CD4-positive, alpha-beta T cell (primary cell): ENCODE data around the gene TMEM235. TPM values are rescaled to one million over a fixed set of nuclear protein-coding genes. Genes with fewer than 3 reads are reported as not detected.

Experiments used
- ATAC-seq: fragments of 200-7000 bp; cut with Tn5 transposase; one replicate; pipeline ENCODE4 v1.10.0; 2022; ENCODE audit warnings: mild to moderate bottlenecking; ENCODE audit not compliant: poor library complexity
- CTCF ChIA-PET: fragments of 350-600 bp; sonication (Branson Sonifier 250); formaldehyde crosslinking; loops from one replicate; lab custom pipeline; 2021; ENCODE audit warnings: antibody characterized with exemption, inconsistent platforms; lab: Charles Lee
- POLR2A ChIA-PET: fragments of 350-600 bp; sonication (Branson Sonifier 250); formaldehyde crosslinking; loops from one replicate; lab custom pipeline; 2021; ENCODE audit warnings: antibody characterized with exemption, inconsistent platforms; lab: Charles Lee
- DNase-seq, 14 experiments: peaks; one replicate each; pipeline ENCODE4 v3.0.0-alpha.2; 2013 to 2020; ENCODE audit warnings: mixed read lengths in 2 of 14
- H3K27ac ChIP-seq, 2 donors: one replicate each; pipeline versions ENCODE4 v1.5.1 to v1.7.0; 2013; ENCODE audit warnings: low read length in 2 of 2, low read depth in 1 of 2, mild to moderate bottlenecking in 1 of 2
- H3K27me3 ChIP-seq, 2 experiments: 1 replicate in 1 of 2; 2 replicates in 1 of 2; pipeline versions ENCODE4 v1.6.1 to v1.7.0; 2013; ENCODE audit warnings: low read length in 2 of 2, control low read depth in 1 of 2, mild to moderate bottlenecking in 1 of 2, moderate library complexity in 1 of 2; ENCODE audit not compliant: insufficient read depth in 2 of 2, control insufficient read depth in 1 of 2
- H3K36me3 ChIP-seq: one replicate; pipeline ENCODE4 v1.6.1; 2013; ENCODE audit warnings: low read length, control low read depth; ENCODE audit not compliant: insufficient read depth
- H3K4me1 ChIP-seq: one replicate; pipeline ENCODE4 v1.6.1; 2013; ENCODE audit warnings: low read length, control low read depth; ENCODE audit not compliant: insufficient read depth
- H3K4me3 ChIP-seq: one replicate; pipeline ENCODE4 v1.5.1; 2013; ENCODE audit warnings: mild to moderate bottlenecking, low read length, moderate library complexity
- H3K9me3 ChIP-seq, 2 experiments: 1 replicate in 1 of 2; 2 replicates in 1 of 2; pipeline versions ENCODE4 v1.6.1 to v1.7.0; 2013; ENCODE audit warnings: low read length in 2 of 2, mild to moderate bottlenecking in 2 of 2, control low read depth in 1 of 2, moderate library complexity in 1 of 2; ENCODE audit not compliant: control insufficient read depth in 1 of 2, insufficient read depth in 1 of 2
- H3K27ac Mint-ChIP-seq: one replicate; pipeline ENCODE4 v1.8.0; 2020; ENCODE audit warnings: mixed read lengths
- H3K27me3 Mint-ChIP-seq: one replicate; pipeline ENCODE4 v1.8.0; 2021; ENCODE audit warnings: mixed read lengths
- H3K36me3 Mint-ChIP-seq: one replicate; pipeline ENCODE4 v1.8.0; 2021; ENCODE audit warnings: low read depth, mixed read lengths
- H3K4me1 Mint-ChIP-seq: one replicate; pipeline ENCODE4 v1.8.0; 2021; ENCODE audit warnings: low read depth, mixed read lengths
- H3K4me3 Mint-ChIP-seq: one replicate; pipeline ENCODE4 v1.8.0; 2020; ENCODE audit warnings: mild to moderate bottlenecking, mixed read lengths
- H3K9me3 Mint-ChIP-seq: one replicate; pipeline ENCODE4 v1.8.0; 2020; ENCODE audit warnings: mixed read lengths
- CTCF ChIP-seq: fragments of 200-600 bp; IDR thresholded peaks from one replicate; pipeline ENCODE4 v1.8.0; 2022; ENCODE audit warnings: antibody characterized with exemption, mild to moderate bottlenecking
- intact Hi-C, 2 experiments: fragments of 100-400 bp; cut with DNase I in 1 of 2; cut with micrococcal nuclease in 1 of 2; formaldehyde crosslinking; loops; one replicate each; pipeline versions ENCODE4 v1.15.1 to v1.9.0; 2023 to 2025; cut with DNase I, micrococcal nuclease
- total RNA-seq, 174 experiments: library from RNA in 2 of 174; stranded (reverse) in 2 of 174; gene quantifications; one replicate each; pipeline ENCODE4 v1.2.3 and lab custom pipeline; 2021 to 2026

Gene TMEM235
- total RNA-seq, 2 experiments from 2014 or later: not detected

- no peaks in the 10 kb centered on the region for H3K36me3 Mint-ChIP-seq
- intact Hi-C loops: no loop called here
- no peak overlapping the region for H3K27ac ChIP-seq
- DNase-seq (no peak), ATAC-seq (no peak)
- H3K9me3 ChIP-seq: no peaks in the 10 kb centered on the region
- ChIA-PET POLR2A (interaction anchor here (3.0 kb wide), 1 partner anchor 9 kb away, joined by 15 read pairs; no protein-coding TSS in a partner anchor), CTCF (no interaction called here)
- no peaks in the 10 kb centered on the region for H3K27me3 ChIP-seq
- no peaks in the 10 kb centered on the region for H3K27me3 Mint-ChIP-seq
- H3K4me3 ChIP-seq: no peak overlapping the region
- no peak overlapping the region for H3K4me3 Mint-ChIP-seq
- H3K4me1 Mint-ChIP-seq: peaks cover 46% of the 10 kb centered on the region
- H3K9me3 Mint-ChIP-seq: no peaks in the 10 kb centered on the region
- no peaks in the 10 kb centered on the region for H3K36me3 ChIP-seq
- H3K4me1 ChIP-seq: peaks cover 48% of the 10 kb centered on the region
- no peak overlapping the region for H3K27ac Mint-ChIP-seq
- TF ChIP-seq CTCF: no peak
Observed at GRCh38 chr17:78268191-78268874, 36.9 kb downstream of the TMEM235 start.

GRCh38 chr17:78268951-78269905 is 37.8 kb downstream of the TMEM235 start:
- peaks cover 42% of the 10 kb centered on the region for H3K4me1 Mint-ChIP-seq
- Histone ChIP-seq H3K9me3 (no peaks in the 10 kb centered on the region), H3K36me3 (no peaks in the 10 kb centered on the region), H3K4me1 (peaks cover 41% of the 10 kb centered on the region), H3K4me3 (no peak overlapping the region), H3K27me3 (no peaks in the 10 kb centered on the region), H3K27ac (no peak overlapping the region)
- ChIA-PET POLR2A (interaction anchor here (0.8 to 3.0 kb wide), 2 partner anchors 10 to 17 kb away, joined by 3 to 15 read pairs; no protein-coding TSS in a partner anchor), CTCF (interaction anchor here (1.0 kb wide), 1 partner anchor 18 kb away, joined by 3 read pairs; no protein-coding TSS in a partner anchor)
- ATAC-seq: no peak
- peak in 1 of 14 experiments; percentile 22 for DNase-seq
- TF ChIP-seq CTCF: no peak
- intact Hi-C loops: no loop called here
- H3K36me3 Mint-ChIP-seq: no peaks in the 10 kb centered on the region
- H3K4me3 Mint-ChIP-seq: no peak overlapping the region
- H3K9me3 Mint-ChIP-seq: no peaks in the 10 kb centered on the region
- H3K27ac Mint-ChIP-seq: no peak overlapping the region
- H3K27me3 Mint-ChIP-seq: no peaks in the 10 kb centered on the region

GRCh38 chr17:78269955-78270381 is 38.5 kb downstream of the TMEM235 start:
- Mint-ChIP-seq H3K27ac (peak overlapping the region; percentile 95), H3K36me3 (no peaks in the 10 kb centered on the region), H3K27me3 (no peaks in the 10 kb centered on the region), H3K4me1 (peaks cover 37% of the 10 kb centered on the region), H3K9me3 (no peaks in the 10 kb centered on the region), H3K4me3 (no peak overlapping the region)
- H3K36me3 ChIP-seq: no peaks in the 10 kb centered on the region
- no peak for ATAC-seq
- ChIA-PET POLR2A (interaction anchor here (0.8 to 3.0 kb wide), 2 partner anchors 11 to 18 kb away, joined by 3 to 15 read pairs; no protein-coding TSS in a partner anchor), CTCF (interaction anchor here (1.0 kb wide), 1 partner anchor 19 kb away, joined by 3 read pairs; no protein-coding TSS in a partner anchor)
- no peaks in the 10 kb centered on the region for H3K27me3 ChIP-seq
- H3K27ac ChIP-seq: no peak overlapping the region
- peaks cover 41% of the 10 kb centered on the region for H3K4me1 ChIP-seq
- TF ChIP-seq CTCF: no peak
- H3K9me3 ChIP-seq: no peaks in the 10 kb centered on the region
- H3K4me3 ChIP-seq: no peak overlapping the region
- intact Hi-C loops: no loop called here
- DNase-seq: no peak
